Measurements from ENCODE around the gene ANK3. TPM values are rescaled to one million over a fixed set of nuclear protein-coding genes. Genes with fewer than 3 reads are reported as not detected.

The ANK3 gene
- total RNA-seq, 2 donors from 2014 or later = 46.0 to 47.8 TPM

DNA sequence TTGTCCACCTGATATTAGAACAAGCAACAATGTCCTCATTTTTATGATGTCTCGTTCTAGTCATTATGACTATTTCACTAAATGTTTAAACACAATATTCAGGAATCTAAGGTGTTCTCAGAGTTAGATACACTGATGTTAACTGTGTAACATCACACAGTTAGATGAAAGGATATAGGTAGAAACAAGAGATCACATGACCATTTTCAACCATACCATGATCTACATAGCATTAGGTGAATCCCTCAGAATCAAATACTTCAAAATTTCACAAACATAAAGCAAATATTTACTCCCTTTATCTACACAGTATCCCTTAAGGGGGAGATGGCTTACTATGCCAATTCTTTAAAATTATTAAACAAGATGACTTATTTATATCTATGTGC is 90.3 kb downstream of the ANK3 start:
- Histone ChIP-seq H3K9me3 (no peaks in the 10 kb centered on the region), H3K4me3 (no peak overlapping the region), H3K4me1 (replicated peaks) (no peaks in the 10 kb centered on the region), H3K27ac (no peak overlapping the region), H3K27me3 (replicated peaks; ENCODE audit: insufficient read depth) (no peaks in the 10 kb centered on the region), H3K36me3 (no peaks in the 10 kb centered on the region)
- 82% methylated on average over 1 of the region's 1 CpG for WGBS
- TF ChIP-seq POLR2A (IDR thresholded peaks at IDR 0.05) (no peak), POLR2AphosphoS5 (IDR thresholded peaks at IDR 0.05) (no peak)
- TF ChIP-seq, protein P1, sequence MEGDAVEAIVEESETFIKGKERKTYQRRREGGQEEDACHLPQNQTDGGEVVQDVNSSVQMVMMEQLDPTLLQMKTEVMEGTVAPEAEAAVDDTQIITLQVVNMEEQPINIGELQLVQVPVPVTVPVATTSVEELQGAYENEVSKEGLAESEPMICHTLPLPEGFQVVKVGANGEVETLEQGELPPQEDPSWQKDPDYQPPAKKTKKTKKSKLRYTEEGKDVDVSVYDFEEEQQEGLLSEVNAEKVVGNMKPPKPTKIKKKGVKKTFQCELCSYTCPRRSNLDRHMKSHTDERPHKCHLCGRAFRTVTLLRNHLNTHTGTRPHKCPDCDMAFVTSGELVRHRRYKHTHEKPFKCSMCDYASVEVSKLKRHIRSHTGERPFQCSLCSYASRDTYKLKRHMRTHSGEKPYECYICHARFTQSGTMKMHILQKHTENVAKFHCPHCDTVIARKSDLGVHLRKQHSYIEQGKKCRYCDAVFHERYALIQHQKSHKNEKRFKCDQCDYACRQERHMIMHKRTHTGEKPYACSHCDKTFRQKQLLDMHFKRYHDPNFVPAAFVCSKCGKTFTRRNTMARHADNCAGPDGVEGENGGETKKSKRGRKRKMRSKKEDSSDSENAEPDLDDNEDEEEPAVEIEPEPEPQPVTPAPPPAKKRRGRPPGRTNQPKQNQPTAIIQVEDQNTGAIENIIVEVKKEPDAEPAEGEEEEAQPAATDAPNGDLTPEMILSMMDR (IDR thresholded peaks at IDR 0.05) = no peak
- intact Hi-C loops (cut with DNase I) = no loop called here
- DNase-seq (ENCODE audit: low spot score) = no peak

DNA sequence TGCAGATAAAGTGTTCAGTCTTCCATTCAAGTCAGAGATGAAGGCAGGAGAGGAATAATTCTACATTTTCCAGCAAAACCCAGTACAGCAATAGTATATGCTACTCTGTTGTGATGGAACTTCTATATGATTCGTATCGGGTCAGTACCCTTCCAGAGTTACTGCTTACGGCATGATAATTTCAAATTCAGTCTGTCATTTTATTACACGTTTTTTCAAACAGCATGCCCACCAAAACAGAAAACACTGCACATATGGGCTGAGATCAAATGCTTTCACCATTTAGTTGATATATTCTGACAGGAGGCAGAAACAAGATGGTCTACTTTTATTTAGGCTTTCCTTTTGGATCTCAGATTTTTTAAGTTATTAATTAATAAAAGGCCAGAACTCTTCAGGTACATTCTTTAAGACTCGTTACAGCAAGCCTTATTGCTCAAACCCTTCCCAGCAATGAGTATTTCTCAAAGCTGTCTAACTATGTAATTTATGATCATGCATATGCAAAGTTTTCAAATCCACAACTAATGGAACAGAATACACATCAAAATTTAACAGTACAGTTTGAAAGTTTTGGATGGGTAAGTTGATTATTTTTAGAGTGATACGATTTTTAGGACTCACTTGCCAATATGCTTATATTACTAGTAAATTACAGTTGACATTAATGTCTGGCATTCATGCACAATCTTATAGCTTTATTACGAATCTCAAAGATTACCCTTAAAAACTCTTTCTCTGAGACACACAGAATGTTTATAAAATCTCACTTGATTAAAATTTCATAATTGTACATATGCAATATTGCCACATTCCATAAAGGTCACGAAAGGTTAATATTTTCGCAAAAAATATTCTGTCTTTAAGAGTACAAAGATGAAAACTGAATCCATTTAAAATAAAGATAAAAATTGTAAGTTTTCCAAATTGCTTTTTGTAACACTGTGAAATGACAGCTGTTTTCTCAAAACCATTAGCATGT is 91.0 kb downstream of the ANK3 start:
- intact Hi-C loops (cut with DNase I) = no loop called here
- Histone ChIP-seq H3K27me3 (replicated peaks; ENCODE audit: insufficient read depth) (no peaks in the 10 kb centered on the region), H3K27ac (no peak overlapping the region), H3K9me3 (no peaks in the 10 kb centered on the region), H3K4me1 (replicated peaks) (no peaks in the 10 kb centered on the region), H3K36me3 (no peaks in the 10 kb centered on the region), H3K4me3 (no peak overlapping the region)
- 82% methylated on average over 9 of the region's 9 CpGs for WGBS
- TF ChIP-seq POLR2A (IDR thresholded peaks at IDR 0.05) (no peak), POLR2AphosphoS5 (IDR thresholded peaks at IDR 0.05) (no peak)
- TF ChIP-seq, protein P1 (IDR thresholded peaks at IDR 0.05) = no peak
- DNase-seq (ENCODE audit: low spot score) = no peak

DNA sequence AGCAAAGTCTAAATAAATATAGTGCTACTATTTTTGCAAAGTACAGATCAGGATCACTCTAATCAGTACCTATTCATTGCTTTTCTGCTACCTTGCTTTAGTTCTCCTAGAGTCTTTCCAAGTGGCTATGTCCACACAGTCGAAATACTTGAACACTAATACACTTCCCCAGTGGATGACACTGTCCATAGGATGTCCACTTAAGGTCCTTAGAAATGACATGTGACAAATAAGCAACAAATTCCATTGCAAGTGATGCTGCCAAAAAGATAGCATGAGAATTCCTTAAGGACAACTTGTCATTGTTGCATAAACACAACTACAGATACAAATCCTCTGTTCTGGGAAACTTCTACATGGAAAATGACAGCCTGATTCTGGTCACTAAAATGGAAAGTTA is 93.6 kb downstream of the ANK3 start:
- 88% methylated on average over 1 of the region's 1 CpG for WGBS

DNA sequence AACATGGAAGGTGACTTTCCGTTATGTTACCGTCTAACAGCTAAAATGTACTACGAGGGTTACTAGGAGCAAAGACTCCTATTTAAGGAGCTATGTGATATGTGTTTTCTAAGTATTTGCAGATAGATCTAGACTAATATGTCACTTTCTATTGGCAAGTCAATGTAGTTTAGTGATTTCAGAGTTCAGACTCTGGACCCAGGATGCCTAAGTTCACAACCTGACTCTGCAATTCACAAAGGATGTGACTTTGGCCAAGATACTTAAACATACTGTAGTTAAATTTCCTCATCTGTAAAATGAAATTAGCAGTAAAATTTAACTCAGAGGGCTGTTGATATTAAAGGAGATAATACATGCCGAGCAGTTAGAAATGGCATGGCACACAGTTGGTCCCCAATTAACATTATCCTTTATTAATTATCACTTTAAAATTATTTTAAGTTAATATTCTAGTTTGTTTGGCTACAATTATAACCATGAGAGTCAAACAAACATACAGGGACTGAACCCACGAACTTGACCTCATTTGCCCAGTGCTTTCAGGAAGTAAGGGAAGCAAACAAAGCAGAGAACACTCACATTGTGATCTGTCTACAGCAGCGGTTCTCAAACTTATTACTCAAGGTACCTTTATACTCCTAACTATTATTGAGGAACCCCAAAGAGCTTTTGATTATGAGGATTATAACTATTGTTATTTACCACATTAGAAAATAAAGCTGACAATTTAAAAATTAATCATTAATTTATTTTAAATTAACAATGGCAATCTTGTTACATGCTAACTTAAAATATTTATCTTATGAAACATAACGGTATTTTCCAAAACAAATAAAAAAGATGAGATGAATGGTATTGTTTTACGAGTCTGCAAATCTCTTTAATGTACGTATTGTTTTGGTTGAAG is 94.4 kb downstream of the ANK3 start:
- no peaks in the 10 kb centered on the region for H3K9me3 ChIP-seq
- no peaks in the 10 kb centered on the region for H3K27me3 ChIP-seq (replicated peaks; ENCODE audit: insufficient read depth)
- DNase-seq (ENCODE audit: low spot score) = no peak
- TF ChIP-seq POLR2A (IDR thresholded peaks at IDR 0.05) = no peak
- TF ChIP-seq, protein P1 (IDR thresholded peaks at IDR 0.05) = no peak
- TF ChIP-seq POLR2AphosphoS5 (IDR thresholded peaks at IDR 0.05) = no peak
- H3K4me1 ChIP-seq (replicated peaks) = no peaks in the 10 kb centered on the region
- intact Hi-C loops (cut with DNase I) = no loop called here
- no peak overlapping the region for H3K4me3 ChIP-seq
- no peaks in the 10 kb centered on the region for H3K36me3 ChIP-seq
- no peak overlapping the region for H3K27ac ChIP-seq
- 73% methylated on average over 9 of the region's 9 CpGs for WGBS

More for the DNA sequence above, 93.6 kb downstream of the ANK3 start:
- TF ChIP-seq POLR2AphosphoS5 (IDR thresholded peaks at IDR 0.05) = no peak
- TF ChIP-seq, protein P1 (IDR thresholded peaks at IDR 0.05) = no peak
- TF ChIP-seq POLR2A (IDR thresholded peaks at IDR 0.05) = no peak
- Histone ChIP-seq H3K9me3 (no peaks in the 10 kb centered on the region), H3K27ac (no peak overlapping the region), H3K36me3 (no peaks in the 10 kb centered on the region), H3K4me3 (no peak overlapping the region), H3K4me1 (replicated peaks) (no peaks in the 10 kb centered on the region), H3K27me3 (replicated peaks; ENCODE audit: insufficient read depth) (no peaks in the 10 kb centered on the region)
- intact Hi-C loops (cut with DNase I) = no loop called here
- DNase-seq (ENCODE audit: low spot score) = no peak
